MV-4-11 (cell line): ENCODE data around the gene LMAN1.
A peak's percentile ranks its signal among the peaks of the same experiment; 100 is the strongest.

Source experiments
- DNase-seq: peaks from one replicate; lab custom pipeline; 2025; lab: John Stamatoyannopoulos, UW

LMAN1 gene

GRCh38 chr18:59358712-59359575 lies at the start of gene LMAN1:
Gene LMAN1 (minus strand): TSS chr18:59359265. CDS start chr18:59359244, 21 bp downstream.
- DNase-seq, result peak; percentile 85

DNA sequence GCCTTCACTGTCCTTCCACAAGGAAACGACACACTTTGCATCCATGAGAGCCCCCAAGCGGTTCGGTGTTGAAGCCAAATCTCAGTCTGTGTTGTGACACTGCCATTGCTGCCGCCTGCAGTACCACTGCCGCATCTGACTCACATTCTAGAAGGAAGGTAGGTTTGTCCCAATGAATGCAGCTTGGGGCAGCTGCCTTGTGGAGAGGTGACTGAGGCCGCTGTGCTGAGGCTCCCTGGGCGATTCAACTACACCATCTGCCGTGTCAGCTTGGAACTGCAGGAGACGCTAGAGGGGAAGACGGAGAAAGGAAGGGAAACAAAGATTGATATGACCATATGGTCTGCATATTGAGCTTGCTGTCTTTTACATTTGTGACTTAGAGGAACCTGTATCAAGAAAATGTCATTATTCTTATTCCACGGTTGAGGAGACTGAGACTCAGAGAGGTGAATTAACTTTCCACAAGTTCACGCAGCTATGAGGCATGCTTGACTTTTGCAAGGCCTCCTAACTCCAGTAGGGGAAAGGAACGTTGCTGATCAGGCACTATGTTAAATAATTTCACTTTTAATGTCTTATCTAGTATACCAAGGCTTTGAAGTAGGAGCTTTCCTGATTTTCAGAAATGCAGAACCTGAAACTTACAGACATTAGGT lies 43.5 kb upstream of the LMAN1 start:
- peak; percentile 82 for DNase-seq

DNA sequence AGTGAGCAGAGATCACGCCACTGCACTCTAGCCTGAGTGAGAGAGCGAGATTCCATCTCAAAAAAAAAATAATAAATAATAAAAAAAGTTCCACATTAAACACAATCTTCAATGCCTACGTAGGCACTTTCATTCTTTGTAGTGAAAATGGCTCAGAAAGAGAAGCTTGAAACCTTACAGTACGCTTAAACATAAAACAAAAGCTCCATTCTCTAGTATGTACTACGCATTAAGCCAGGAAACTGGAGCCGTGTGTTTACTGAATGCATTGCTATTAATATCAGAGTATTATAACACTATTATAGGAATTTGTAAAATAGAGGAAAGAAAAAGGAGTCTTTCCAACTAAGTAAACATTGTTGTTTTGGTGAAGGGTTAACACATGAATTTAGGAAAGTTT lies 41.3 kb upstream of the LMAN1 start:
- DNase-seq, result no peak

GRCh38 chr18:59395226-59396175 lies 36.4 kb upstream of the LMAN1 start:
- peak; percentile 48 for DNase-seq

DNA sequence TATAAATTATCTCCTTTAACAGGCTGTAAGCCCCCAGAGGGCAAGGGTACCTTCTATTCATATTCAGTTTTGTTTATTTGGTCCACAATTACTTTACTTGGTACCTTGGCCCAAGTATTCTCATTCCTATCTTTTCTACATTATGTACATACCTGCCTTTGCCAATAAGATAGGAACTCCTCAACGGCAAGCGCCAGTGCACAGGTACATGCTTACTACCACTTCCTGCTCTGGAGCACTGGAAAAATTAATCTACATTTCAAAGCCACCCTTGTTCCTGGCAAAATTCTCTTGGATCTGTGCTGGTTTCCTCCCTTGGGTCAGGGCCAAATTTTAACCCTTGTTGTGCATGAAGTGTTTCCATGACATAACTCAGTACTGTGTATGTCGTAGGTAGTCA lies 34.3 kb upstream of the LMAN1 start:
- DNase-seq, result no peak

DNA sequence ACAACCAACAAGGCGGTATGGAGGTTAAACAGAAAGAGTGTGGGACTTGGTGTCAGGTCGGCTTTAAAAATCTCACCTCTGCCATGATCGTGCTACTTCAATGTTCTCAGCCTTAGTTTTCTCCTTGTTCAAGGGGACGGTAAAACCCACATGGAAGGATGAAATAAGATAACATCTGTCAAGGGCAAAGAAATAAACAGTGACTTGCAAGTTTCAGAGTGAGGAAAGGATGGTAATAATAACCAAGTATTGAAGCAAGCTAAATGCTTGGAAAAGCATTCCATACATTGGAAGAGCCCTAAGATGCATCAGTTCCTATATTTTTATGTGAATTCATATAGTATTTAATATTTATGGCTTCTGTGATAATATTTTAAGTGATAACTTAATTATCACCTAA lies 29.8 kb upstream of the LMAN1 start:
- DNase-seq, result no peak

- no peak for DNase-seq
Measured at GRCh38 chr18:59387687-59388565, 28.9 kb upstream of the LMAN1 start.

DNA sequence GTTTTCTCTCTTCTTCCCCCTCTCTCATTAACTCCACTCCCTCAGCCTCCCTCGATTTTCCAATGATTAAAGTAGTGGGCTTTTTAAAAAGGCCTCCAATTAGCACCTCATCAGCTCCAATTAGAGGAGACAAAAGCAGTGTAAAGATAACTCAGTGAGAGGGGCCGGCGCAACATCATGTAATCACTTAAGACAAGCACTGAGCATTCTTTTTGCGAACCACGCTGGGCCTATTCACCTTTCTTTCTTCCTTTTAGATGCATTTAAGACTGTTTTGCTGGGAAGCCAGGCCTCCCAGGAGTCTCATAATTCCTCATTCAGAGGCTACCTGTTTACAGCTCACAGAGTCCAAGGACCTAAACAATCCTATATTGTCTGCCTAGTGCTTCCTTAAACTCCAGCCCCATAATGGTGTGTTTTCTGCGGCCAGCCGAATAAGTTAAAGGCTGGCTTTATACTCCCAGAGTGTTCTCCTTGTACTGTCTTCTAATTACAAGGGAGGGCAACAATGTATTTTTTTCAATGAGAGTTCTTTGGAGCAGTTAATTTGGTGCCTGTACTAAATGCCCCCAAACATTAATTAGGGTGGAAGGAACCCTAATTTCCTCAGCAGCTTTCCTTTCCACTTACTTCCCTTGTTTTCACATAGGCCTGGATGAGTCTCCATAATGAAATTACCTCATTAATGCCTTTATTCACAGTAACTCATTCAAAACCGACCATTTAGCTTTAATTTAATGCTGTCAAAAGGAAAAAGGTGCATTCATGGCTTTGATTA lies 28.0 kb upstream of the LMAN1 start:
- no peak for DNase-seq

DNA sequence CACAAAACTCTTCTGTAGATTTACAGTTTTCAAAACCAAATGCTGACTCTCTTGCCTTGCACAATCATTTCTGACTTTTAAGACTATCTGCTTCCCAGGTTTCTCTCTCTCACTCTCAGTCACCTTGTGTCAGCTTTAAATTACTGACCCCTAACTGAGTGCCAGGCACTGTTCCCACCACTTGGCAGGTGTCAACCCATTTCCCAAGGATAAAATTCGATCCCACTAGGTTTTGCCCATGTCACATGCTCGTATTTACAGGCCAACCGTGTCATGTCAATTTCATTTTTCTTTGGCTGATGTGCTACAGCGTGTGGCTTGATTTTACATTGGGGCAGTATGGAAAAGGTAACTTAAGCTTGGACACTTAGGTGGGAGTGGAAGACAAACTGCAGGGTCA lies 26.1 kb upstream of the LMAN1 start:
- no peak for DNase-seq

GRCh38 chr18:59383851-59384250 lies 24.8 kb upstream of the LMAN1 start:
- DNase-seq, result no peak

DNA sequence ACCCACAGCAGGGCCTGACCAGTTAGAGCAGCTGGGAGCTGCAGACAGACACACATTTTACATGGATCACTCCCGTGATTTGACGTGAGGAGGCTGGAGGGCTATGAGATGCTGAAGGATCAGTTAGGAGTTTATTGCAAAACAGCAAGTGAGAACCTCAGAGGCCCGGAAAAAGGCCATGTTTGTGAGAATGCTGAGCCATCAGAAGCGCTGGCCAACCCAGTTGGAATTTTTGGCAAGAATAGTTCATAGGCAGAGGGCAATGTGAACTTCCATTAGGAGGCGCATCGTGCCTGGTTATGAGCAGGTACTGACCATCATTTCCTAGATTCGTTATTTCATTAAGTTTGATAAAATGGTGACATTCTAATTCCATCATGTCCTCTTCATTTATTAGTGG lies 23.3 kb upstream of the LMAN1 start:
- no peak for DNase-seq

GRCh38 chr18:59381949-59382348 lies 22.9 kb upstream of the LMAN1 start:
- DNase-seq, result no peak

DNA sequence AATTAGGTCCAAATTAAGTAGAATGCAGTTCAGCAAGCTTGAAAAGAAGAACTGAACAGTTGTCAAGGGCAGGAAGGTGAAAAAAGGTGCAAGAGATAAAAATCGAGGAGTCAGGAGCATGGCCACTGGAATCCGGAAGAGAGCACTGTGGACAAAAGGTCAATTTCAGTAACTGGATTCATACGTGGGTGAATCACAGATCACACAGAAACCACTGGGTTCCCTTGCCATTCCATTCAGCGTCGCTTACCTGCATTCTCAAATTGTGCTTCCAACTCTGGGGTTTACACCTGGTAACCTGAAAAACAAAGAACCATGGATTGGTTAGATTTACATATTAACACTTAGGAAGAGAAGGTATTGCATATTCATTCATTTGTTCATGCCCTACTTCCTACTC lies 21.6 kb upstream of the LMAN1 start:
- DNase-seq, result no peak

DNA sequence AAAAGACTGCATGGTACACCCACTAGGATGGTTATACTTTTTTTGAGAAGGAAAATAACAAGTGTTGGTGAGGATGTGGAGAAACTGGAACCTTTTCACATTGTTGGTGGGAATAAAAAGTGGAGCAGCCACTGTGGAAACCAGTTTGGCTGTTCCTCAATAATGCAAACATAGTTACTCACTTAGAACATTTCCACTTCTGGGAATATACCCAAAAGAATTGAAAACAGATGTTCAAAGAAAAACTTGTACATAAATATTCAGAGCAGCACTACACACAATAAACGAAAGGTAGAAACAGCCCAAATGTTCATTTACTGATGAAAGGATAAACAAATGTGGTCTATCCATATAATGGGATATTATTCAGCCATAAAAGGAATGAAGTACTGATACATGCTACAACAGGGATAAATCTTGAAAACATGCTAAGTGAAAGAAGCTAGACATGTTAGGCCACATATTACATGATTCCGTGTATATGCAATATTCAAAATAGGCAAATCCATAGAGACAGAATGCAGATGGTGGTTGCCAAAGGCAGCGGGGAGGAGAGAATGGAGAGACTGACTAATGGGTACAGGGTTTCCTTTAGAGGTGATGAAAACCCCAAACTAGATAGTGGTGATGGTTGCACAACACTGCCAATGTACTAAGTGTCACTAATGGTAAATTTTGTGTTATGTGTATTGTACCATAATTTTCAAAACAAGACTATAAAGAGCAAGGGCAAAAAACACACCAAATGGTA lies 20.9 kb upstream of the LMAN1 start:
- DNase-seq, result peak; percentile 6

DNA sequence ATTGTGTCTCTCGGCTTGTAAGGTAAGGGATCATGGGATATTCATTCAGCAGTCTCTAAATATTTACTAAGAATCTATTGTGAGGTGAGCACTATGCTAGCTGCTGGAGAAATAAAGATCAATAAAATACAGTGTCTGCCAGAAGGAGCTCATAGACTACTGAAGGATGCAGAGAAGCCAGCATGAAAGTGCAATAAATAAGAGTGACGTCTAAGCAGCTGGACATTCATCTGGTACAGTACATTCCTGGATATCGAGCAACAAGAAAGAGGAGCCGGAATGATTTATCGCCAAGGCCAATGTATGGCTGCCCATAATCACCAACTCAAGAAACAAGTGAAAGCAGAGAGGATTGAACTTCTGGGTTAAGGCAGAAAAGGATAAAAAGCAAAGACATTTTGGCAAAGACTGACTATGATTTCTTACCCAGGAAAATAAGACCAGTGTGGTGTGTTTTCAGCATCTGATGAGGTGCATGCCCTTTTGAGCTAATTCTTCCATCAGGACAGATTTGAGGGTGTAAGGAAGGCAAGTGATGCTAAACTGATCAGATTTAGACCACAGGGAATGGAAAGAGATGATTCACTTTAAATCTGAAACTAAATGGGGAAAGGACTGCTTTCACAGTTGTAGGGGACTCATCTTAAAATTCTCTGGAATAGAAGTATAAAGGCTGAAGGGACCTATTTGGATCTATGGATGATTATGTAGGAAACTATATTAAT lies 18.7 kb upstream of the LMAN1 start:
- DNase-seq, result no peak

DNA sequence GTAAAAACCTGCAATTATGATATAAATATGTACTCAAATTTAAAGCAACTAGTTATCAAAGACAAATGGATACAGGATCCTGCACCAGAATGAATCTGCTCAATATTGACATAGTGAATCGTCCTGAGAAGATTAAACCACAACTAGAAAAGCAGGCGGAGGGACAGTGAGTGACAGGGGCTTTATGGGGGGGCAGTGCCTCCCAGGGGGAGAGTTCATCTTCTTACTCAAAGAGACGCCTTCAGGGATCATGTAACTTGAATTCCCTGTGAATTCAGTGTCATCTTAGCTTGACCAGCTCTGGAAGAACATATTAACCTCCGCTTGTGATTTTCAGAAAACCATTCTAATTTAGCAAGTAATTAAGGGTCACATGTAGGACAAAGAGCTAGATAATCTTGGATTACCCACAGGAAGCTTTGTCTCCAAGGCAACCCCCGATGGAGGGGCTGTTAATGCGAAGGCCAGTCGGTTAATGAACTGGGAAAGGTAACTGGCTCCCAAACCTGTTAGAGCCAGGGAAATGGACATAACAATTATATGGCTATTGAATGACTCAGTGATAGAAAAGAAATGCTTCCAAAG lies 17.4 kb upstream of the LMAN1 start:
- no peak for DNase-seq

- peak; percentile 44 for DNase-seq
Measured at GRCh38 chr18:59374128-59374527, 15.1 kb upstream of the LMAN1 start.

DNA sequence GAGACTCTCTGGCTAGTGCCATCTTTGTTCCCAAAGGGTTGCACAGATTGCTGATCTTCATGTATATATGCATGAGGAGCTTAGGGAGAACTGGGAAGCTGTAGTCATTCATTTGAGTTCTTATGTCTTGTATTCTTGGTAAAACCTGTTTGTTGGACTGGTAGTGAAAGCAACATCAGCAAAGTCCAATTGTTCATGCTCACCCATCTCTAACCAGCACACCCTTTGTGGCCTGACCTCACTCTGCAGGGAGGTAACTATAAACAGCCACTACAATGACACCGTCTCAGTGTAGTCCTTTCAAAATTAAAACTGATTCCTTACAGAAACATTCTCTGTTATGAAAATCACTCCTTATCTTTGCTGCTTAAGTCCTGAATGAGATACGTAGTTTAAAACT lies 13.9 kb upstream of the LMAN1 start:
- no peak for DNase-seq

DNA sequence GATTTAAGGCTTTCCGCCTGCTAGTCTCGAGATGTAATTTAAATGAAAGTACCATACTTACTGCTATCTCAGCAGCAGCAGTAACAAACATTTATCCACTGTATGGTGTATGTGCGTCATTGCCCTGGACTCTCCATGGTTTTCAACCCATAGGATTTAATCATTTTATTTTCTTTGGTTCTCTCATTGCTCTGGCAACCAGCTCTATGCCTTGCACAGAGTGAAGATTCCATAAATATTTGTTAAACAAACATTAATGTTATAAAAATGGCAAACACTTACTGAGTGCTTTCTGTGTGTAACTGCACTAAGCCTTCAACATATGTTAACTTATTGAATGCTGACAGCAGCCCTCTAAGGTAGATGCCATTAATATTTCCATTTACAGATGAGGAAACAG lies 1.3 kb upstream of the LMAN1 start:
- DNase-seq, result no peak
